Stimulated activated naive CD8-positive, alpha-beta T cell treated with anti-CD3 and anti-CD28 coated beads, Interleukin-15, amount 100 ng/mL, for 72 hours (primary cell): ENCODE data around the gene KRT3.

Experiments used
- ATAC-seq: fragments of 150-1000 bp; cut with Tn5 transposase; 2 replicates; pipeline ENCODE4 v1.10.0; 2021; ENCODE audit warnings: mild to moderate bottlenecking, moderate library complexity
- DNase-seq, 2 donors: peaks; one replicate each; pipeline ENCODE4 v3.0.0; 2021 to 2022
- H3K27ac Mint-ChIP-seq, 2 donors: one replicate each; pipeline ENCODE4 v1.8.0; 2022; ENCODE audit warnings: mild to moderate bottlenecking in 2 of 2, mixed read lengths in 2 of 2, moderate library complexity in 2 of 2
- H3K27me3 Mint-ChIP-seq: one replicate; pipeline ENCODE4 v1.8.0; 2022; ENCODE audit warnings: mixed read lengths
- H3K4me1 Mint-ChIP-seq: one replicate; pipeline ENCODE4 v1.8.0; 2022; ENCODE audit warnings: mild to moderate bottlenecking, mixed read lengths
- H3K4me3 Mint-ChIP-seq, 2 donors: one replicate each; pipeline ENCODE4 v1.8.0; 2022; ENCODE audit warnings: mild to moderate bottlenecking in 2 of 2, mixed read lengths in 2 of 2, moderate library complexity in 1 of 2
- H3K9me3 Mint-ChIP-seq, 2 donors: one replicate each; pipeline ENCODE4 v1.8.0; 2022; ENCODE audit warnings: mixed read lengths in 2 of 2

KRT3 gene

DNA sequence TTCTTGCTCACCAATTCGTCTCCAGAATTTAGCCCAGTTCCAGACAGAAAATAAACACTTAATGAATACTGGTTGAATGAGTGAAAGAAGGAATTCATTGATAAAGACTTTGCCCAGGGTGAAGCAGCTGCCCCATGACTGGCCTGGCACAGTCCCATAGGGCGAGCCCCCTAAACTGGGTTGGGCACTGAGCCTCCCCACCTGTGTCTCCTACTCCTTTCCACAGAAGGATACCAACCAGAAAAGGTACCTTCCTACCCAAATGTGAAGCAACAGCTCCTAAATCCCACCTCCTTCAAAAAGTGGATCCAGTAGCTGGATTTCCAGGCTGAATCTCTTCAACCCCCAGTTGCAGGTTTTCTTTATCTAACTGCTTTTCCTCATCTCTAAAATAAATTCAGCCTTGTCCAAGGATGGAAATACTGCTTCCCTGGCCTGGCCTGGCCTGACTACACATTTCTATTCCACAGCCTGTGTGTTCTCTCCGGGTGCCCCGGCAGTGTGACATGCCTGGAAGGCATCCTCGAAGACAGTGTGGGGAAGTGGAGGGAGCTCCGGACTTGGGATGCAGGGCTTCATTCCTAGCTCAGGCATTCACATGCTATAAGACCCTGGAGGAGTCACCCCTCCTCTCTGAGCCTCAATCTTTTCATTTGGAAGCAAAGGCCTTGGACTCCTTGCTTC is 7.6 kb downstream of the KRT3 start:
- ATAC-seq (no peak), DNase-seq (no peak)
- no peak overlapping the region for H3K4me3 Mint-ChIP-seq
- peak overlapping the region in 1 of 2 donors; percentile 42 for H3K27ac Mint-ChIP-seq
- H3K4me1 Mint-ChIP-seq, result peaks cover 36% of the 10 kb centered on the region
- H3K9me3 Mint-ChIP-seq, result peaks cover 0 to 7% of the 10 kb centered on the region in 2 donors
- H3K27me3 Mint-ChIP-seq, result peaks cover 47% of the 10 kb centered on the region

DNA sequence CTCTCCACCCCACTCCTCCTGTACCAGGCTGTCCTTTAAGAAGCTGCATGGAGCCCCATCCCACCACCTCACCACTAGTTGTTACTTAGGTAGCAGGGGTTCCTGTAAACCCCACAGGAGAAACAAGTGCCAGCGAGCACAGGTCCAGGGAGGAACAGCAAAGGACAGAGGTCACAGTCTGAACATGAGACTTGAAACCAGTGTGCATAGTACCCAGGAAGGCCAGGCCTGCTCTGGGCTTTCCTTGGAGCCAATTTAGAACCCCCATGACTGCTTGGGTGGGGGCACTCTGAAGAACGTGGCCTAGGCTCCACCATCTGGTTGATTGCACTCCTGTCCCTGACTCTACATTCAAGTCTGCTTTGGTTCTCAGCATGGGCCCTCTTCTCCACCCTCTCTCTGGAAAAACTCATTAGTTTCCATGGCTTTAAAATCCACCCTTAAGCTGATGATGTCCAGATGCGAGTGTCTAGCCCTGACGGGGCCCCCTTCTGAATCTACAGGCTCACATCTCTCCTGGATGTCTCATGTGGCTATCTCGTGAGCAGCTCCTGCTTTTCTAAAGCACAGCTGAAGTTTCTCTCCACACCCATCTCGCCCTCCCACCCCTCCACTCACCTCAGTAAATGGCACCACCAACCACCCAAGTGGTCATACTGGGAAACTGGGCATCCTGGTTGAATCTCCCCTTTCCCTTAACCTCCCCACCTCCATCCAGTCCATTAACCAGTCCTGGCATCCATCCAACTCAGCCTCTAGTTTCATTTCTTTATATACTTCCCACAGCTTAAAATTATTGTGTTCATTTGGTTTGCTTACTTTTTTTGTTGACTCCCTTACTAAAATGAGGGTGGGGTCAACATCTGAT is 8.4 kb downstream of the KRT3 start:
- no peak overlapping the region for H3K27ac Mint-ChIP-seq
- ATAC-seq, result no peak
- peaks cover 33% of the 10 kb centered on the region for H3K4me1 Mint-ChIP-seq
- no peak overlapping the region for H3K4me3 Mint-ChIP-seq
- no peak for DNase-seq
- H3K27me3 Mint-ChIP-seq, result peaks cover 47% of the 10 kb centered on the region
- peaks cover 0 to 7% of the 10 kb centered on the region in 2 donors for H3K9me3 Mint-ChIP-seq

- peaks cover 29% of the 10 kb centered on the region for H3K27me3 Mint-ChIP-seq
- H3K4me1 Mint-ChIP-seq, result peaks cover 11% of the 10 kb centered on the region
- no peak overlapping the region for H3K27ac Mint-ChIP-seq
- H3K4me3 Mint-ChIP-seq, result no peak overlapping the region
- H3K9me3 Mint-ChIP-seq, result peaks cover 0 to 7% of the 10 kb centered on the region in 2 donors
- ATAC-seq, result no peak
- no peak for DNase-seq
Observed at GRCh38 chr12:52784909-52785308, 11.0 kb downstream of the KRT3 start.

- no peak overlapping the region for H3K27ac Mint-ChIP-seq
- H3K27me3 Mint-ChIP-seq, result peaks cover 18% of the 10 kb centered on the region
- ATAC-seq (no peak), DNase-seq (no peak)
- peaks cover 0 to 7% of the 10 kb centered on the region in 2 donors for H3K9me3 Mint-ChIP-seq
- no peak overlapping the region for H3K4me3 Mint-ChIP-seq
- no peaks in the 10 kb centered on the region for H3K4me1 Mint-ChIP-seq
Observed at GRCh38 chr12:52783563-52784316, 12.2 kb downstream of the KRT3 start.

- peaks cover 12% of the 10 kb centered on the region for H3K27me3 Mint-ChIP-seq
- no peaks in the 10 kb centered on the region for H3K4me1 Mint-ChIP-seq
- no peak overlapping the region for H3K4me3 Mint-ChIP-seq
Observed at GRCh38 chr12:52782502-52782901, 13.4 kb downstream of the KRT3 start.

GRCh38 chr12:52781399-52782082 is 14.4 kb downstream of the KRT3 start:
- DNase-seq, result no peak
- Mint-ChIP-seq H3K9me3 (peaks cover 0 to 7% of the 10 kb centered on the region in 2 donors), H3K4me3 (no peak overlapping the region), H3K27ac (no peak overlapping the region), H3K27me3 (peaks cover 12% of the 10 kb centered on the region), H3K4me1 (no peaks in the 10 kb centered on the region)
- ATAC-seq, result no peak

More at GRCh38 chr12:52782502-52782901, 13.4 kb downstream of the KRT3 start:
- DNase-seq, result no peak
- no peak overlapping the region for H3K27ac Mint-ChIP-seq
- ATAC-seq, result no peak
- peaks cover 0 to 7% of the 10 kb centered on the region in 2 donors for H3K9me3 Mint-ChIP-seq

GRCh38 chr12:52779914-52780313 is 16.0 kb downstream of the KRT3 start:
- H3K9me3 Mint-ChIP-seq, result no peaks in the 10 kb centered on the region
- no peak for ATAC-seq
- no peak for DNase-seq
- H3K4me3 Mint-ChIP-seq, result no peak overlapping the region
- no peaks in the 10 kb centered on the region for H3K4me1 Mint-ChIP-seq
- H3K27me3 Mint-ChIP-seq, result peaks cover under 1% of the 10 kb centered on the region
- H3K27ac Mint-ChIP-seq, result no peak overlapping the region

DNA sequence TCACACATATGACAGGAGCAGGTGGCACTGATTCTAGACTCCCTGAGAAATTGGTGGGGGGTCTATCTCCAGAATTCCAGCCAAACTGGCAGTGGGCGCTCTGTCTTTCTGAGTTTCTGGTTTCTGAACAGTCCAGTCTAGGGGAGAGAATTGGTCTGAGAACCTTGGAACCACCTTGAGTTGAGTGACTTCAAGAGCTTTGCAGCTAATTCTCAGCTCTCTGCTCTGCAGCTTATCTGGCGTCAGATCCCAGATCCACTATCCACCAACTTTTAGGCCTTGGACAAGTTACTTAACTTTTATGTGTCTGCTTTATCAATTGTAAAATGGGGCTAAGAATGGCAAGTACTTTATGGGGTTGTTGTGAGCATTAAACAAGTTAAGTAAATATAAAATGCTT is 17.1 kb downstream of the KRT3 start:
- H3K27ac Mint-ChIP-seq, result no peak overlapping the region
- no peak overlapping the region for H3K4me3 Mint-ChIP-seq
- H3K4me1 Mint-ChIP-seq, result no peaks in the 10 kb centered on the region
- no peaks in the 10 kb centered on the region for H3K27me3 Mint-ChIP-seq
- DNase-seq, result no peak
- ATAC-seq, result no peak
- no peaks in the 10 kb centered on the region for H3K9me3 Mint-ChIP-seq

- H3K27ac Mint-ChIP-seq, result no peak overlapping the region
- DNase-seq (no peak), ATAC-seq (no peak)
- H3K9me3 Mint-ChIP-seq, result no peaks in the 10 kb centered on the region
- no peaks in the 10 kb centered on the region for H3K4me1 Mint-ChIP-seq
- H3K27me3 Mint-ChIP-seq, result no peaks in the 10 kb centered on the region
- H3K4me3 Mint-ChIP-seq, result no peak overlapping the region
Observed at GRCh38 chr12:52777566-52777965, 18.4 kb downstream of the KRT3 start.

GRCh38 chr12:52776913-52777395 is 19.0 kb downstream of the KRT3 start, which contains the start of gene KRT76:
Gene KRT76 (minus strand): TSS chr12:52777345. CDS start chr12:52777291, 54 bp downstream.
- H3K27ac Mint-ChIP-seq, result no peak within 1 kb of the TSS
- no peak for ATAC-seq
- H3K4me1 Mint-ChIP-seq, result no peaks in the 10 kb centered on the region
- no peaks in the 10 kb centered on the region for H3K9me3 Mint-ChIP-seq
- no peaks in the 10 kb centered on the region for H3K27me3 Mint-ChIP-seq
- H3K4me3 Mint-ChIP-seq, result no peak within 1 kb of the TSS
- DNase-seq, result no peak

DNA sequence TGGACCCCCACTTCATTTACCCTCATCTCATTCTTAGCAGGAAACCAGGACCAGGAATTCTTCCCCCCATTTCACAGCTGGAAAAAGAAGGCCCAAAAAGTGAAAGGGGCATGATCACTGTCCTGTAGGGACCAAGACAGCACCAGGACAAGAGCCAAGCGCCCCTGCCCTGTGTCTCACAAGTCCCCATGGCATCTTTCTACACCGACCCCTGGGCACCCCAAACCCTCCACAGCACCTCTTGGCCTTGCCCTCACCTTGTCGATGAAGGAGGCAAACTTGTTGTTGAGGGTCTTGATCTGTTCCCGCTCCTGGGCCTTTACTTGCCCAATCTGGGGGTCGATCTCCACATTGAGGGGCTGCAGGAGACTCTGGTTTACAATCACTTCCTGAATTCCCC is 19.5 kb downstream of the KRT3 start:
- H3K4me1 Mint-ChIP-seq, result no peaks in the 10 kb centered on the region
- ATAC-seq (no peak), DNase-seq (no peak)
- no peak overlapping the region for H3K27ac Mint-ChIP-seq
- H3K4me3 Mint-ChIP-seq, result no peak overlapping the region
- no peaks in the 10 kb centered on the region for H3K27me3 Mint-ChIP-seq
- H3K9me3 Mint-ChIP-seq, result no peaks in the 10 kb centered on the region

DNA sequence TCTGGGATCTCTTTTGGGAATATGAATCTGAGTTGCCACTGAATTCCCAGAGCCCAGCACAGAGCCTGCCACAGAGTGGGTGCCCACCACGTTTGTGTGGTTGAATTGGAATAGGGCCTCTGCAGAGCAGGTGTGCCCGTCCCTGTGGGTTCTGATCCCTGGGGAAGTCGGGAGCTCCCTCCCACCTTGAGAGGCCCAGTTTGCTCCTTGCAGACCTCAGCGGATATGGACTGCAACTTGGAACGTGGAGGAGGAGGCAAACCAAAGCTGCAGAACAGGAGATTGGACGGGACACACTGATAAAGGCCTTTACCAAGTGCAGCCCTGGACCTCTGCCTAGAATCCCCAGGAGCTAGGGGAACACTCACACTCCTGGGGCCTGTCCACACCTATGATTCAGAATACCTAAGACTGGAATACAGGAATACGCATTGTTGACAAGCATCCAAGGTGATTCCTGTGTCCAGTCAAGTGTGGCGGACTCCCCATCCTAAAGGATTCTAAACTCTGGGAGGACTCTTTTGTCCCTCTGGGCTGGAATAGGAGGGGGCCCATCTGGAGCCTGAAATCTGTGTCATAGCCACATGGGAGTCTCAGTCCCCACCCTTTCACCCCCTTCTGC is 21.2 kb downstream of the KRT3 start:
- Mint-ChIP-seq H3K4me3 (no peak overlapping the region), H3K27me3 (no peaks in the 10 kb centered on the region), H3K4me1 (no peaks in the 10 kb centered on the region), H3K9me3 (no peaks in the 10 kb centered on the region), H3K27ac (peak overlapping the region in 1 of 2 donors; percentile 72)
- no peak for ATAC-seq
- DNase-seq, result no peak

GRCh38 chr12:52772772-52773171 is 23.1 kb downstream of the KRT3 start:
- DNase-seq, result no peak
- H3K9me3 Mint-ChIP-seq, result no peaks in the 10 kb centered on the region
- no peak overlapping the region for H3K4me3 Mint-ChIP-seq
- H3K4me1 Mint-ChIP-seq, result no peaks in the 10 kb centered on the region
- no peak for ATAC-seq
- H3K27ac Mint-ChIP-seq, result no peak overlapping the region
- no peaks in the 10 kb centered on the region for H3K27me3 Mint-ChIP-seq

GRCh38 chr12:52772188-52772587 is 23.7 kb downstream of the KRT3 start:
- ATAC-seq (no peak), DNase-seq (no peak)
- no peaks in the 10 kb centered on the region for H3K4me1 Mint-ChIP-seq
- no peak overlapping the region for H3K27ac Mint-ChIP-seq
- H3K27me3 Mint-ChIP-seq, result no peaks in the 10 kb centered on the region
- H3K9me3 Mint-ChIP-seq, result no peaks in the 10 kb centered on the region
- no peak overlapping the region for H3K4me3 Mint-ChIP-seq

DNA sequence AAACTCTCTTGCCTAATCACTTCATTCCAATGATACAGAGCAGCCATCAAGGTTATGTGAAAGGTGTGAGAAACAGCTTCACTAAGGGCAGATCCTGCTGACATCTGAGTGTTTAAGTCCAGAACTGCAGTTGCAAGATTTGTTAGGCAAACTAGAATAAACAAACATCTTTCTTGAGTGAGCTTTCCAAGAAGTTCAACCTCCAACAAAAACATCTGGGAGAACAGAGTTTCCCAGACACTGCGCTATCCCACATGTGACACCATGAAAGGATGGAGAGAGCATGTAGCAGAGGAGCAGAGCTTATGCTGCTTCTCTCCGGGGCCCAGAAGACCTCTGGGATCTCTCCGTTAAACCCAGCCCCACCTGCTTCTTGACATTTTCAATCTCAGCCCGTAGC is 24.4 kb downstream of the KRT3 start:
- H3K27ac Mint-ChIP-seq, result no peak overlapping the region
- H3K9me3 Mint-ChIP-seq, result no peaks in the 10 kb centered on the region
- no peaks in the 10 kb centered on the region for H3K4me1 Mint-ChIP-seq
- no peak for DNase-seq
- no peak overlapping the region for H3K4me3 Mint-ChIP-seq
- no peak for ATAC-seq
- no peaks in the 10 kb centered on the region for H3K27me3 Mint-ChIP-seq
